Mesothelial cell of epicardium (in vitro differentiated cells): Measurements from ENCODE around the gene EIF6. TPM values are rescaled to one million over a fixed set of nuclear protein-coding genes. Genes with fewer than 3 reads are reported as not detected.

Experiments used
- DNase-seq, 2 experiments: peaks; one replicate each; pipeline ENCODE4 v3.0.0; 2021; ENCODE audit warnings: low spot score in 2 of 2; ENCODE audit not compliant: unreplicated experiment in 2 of 2
- H3K27ac Mint-ChIP-seq: 2 replicates; pipeline ENCODE4 v1.8.0; 2021; ENCODE audit warnings: mixed read lengths
- H3K27me3 Mint-ChIP-seq: 2 replicates; pipeline ENCODE4 v1.8.0; 2021; ENCODE audit warnings: low read depth, mixed read lengths
- H3K36me3 Mint-ChIP-seq: 2 replicates; pipeline ENCODE4 v1.8.0; 2021; ENCODE audit warnings: mixed read lengths
- H3K4me1 Mint-ChIP-seq: 2 replicates; pipeline ENCODE4 v1.8.0; 2021; ENCODE audit warnings: mixed read lengths
- H3K4me3 Mint-ChIP-seq: 2 replicates; pipeline ENCODE4 v1.8.0; 2021; ENCODE audit warnings: mild to moderate bottlenecking, moderate library complexity, mixed read lengths
- H3K9me3 Mint-ChIP-seq: 2 replicates; pipeline ENCODE4 v1.8.0; 2021; ENCODE audit warnings: mixed read lengths
- CTCF ChIP-seq: fragments of 200-600 bp; sonication (generic); IDR thresholded peaks from one replicate; pipeline ENCODE4 v1.5.0; 2021; ENCODE audit warnings: antibody characterized with exemption; ENCODE audit not compliant: unreplicated experiment
- total RNA-seq: library from RNA; stranded (reverse); gene quantifications from 3 replicates; pipeline ENCODE4 v1.2.1, GENCODE V29; 2021

Gene EIF6
- total RNA-seq, 1 donor from 2014 or later = 107 TPM

- Mint-ChIP-seq H3K27ac (no peak overlapping the region), H3K4me3 (peak overlapping the region; percentile 96), H3K4me1 (peaks cover 23% of the 10 kb centered on the region), H3K9me3 (no peaks in the 10 kb centered on the region), H3K36me3 (peaks cover 4% of the 10 kb centered on the region), H3K27me3 (no peaks in the 10 kb centered on the region)
- DNase-seq = no peak
- TF ChIP-seq CTCF = no peak
Observed at GRCh38 chr20:35286077-35286898, 1.7 kb upstream of the EIF6 start.

- Mint-ChIP-seq H3K27ac (no peak overlapping the region), H3K9me3 (no peaks in the 10 kb centered on the region), H3K4me1 (peaks cover 23% of the 10 kb centered on the region), H3K4me3 (peak overlapping the region; percentile 96), H3K36me3 (peaks cover 4% of the 10 kb centered on the region), H3K27me3 (no peaks in the 10 kb centered on the region)
- DNase-seq = no peak
- no peak for TF ChIP-seq CTCF
Observed at GRCh38 chr20:35285806-35286076, 1.2 kb upstream of the EIF6 start.

- H3K36me3 Mint-ChIP-seq = peaks cover 7% of the 10 kb centered on the region
- H3K4me1 Mint-ChIP-seq = peaks cover 23% of the 10 kb centered on the region
- no peaks in the 10 kb centered on the region for H3K27me3 Mint-ChIP-seq
- no peaks in the 10 kb centered on the region for H3K9me3 Mint-ChIP-seq
- DNase-seq = no peak
- peak overlapping the region; percentile 95 for H3K27ac Mint-ChIP-seq
- TF ChIP-seq CTCF = no peak
- H3K4me3 Mint-ChIP-seq = peak overlapping the region; percentile 96
Observed at GRCh38 chr20:35284992-35285805, 627 bp upstream of the EIF6 start.

DNA sequence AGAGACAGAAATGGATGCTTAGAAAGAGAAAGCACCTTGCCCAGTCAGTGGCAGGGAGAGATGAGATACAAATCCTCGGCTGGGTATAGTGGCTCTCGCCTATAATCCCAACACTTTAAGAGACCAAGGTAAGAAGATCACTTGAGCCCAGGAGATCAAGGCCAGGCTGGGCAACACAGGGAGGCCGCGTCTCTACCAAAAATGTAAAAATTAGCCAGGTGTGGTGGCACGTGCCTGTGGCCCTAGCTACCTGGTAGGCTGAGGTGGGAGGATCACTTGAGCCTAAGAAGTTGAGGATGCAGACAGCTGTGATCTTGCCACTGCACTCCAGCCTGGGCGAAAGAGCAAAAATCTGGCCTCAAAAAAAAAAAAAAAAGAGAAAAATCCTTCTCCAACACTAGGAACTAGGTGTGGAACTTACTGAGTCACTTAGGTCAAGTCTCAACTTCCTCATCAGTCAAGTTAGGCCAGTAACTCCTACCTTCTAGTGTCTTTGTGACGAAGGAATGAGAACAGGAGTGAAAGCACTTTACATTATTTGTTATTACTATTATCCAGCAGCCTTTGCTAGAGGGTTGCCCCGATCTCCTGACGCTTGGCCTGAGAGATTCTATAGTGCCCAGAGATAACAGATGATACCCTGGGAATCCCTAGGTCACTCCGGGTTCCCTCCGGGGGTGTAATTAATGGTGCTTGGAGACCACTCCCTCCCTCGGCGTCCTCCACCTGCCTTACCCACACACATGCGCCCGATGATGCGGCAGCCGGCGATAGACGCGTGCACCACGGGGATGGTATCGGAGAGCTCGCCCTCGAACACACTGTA lies 918 bp downstream of the EIF6 start:
- Mint-ChIP-seq H3K27ac (peak overlapping the region; percentile 95), H3K27me3 (no peaks in the 10 kb centered on the region), H3K4me1 (peaks cover 23% of the 10 kb centered on the region), H3K4me3 (peak overlapping the region; percentile 96), H3K36me3 (peaks cover 14% of the 10 kb centered on the region), H3K9me3 (no peaks in the 10 kb centered on the region)
- no peak for DNase-seq
- TF ChIP-seq CTCF = no peak

DNA sequence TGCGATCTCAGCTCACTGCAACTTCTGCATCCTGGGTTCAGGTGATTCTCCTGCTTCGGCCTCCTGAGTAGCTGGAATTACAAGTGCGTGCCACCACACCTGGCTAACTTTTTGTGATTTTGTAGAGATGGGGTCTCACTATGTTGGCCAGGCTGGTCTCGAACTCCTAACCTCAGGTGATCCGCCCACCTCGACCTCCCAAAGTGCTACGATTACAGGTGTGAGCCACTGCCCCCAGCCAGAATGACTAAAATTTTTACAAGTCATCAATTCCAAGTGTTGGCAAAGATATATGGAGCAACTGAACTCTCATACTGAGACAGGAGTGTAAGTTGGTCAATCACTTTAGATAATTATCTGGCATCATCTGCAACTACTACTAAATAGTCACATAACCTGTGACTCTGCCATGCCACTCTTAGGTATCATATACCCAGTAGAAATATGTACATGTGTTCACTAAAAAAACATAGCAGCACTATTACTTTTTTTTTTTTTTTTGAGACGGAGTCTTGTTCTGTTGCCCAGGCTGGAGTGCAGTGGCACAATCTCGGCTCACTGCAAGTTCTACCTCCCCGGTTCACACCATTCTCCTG lies 3.0 kb downstream of the EIF6 start:
- Mint-ChIP-seq H3K27me3 (no peaks in the 10 kb centered on the region), H3K4me3 (no peak overlapping the region), H3K36me3 (peaks cover 14% of the 10 kb centered on the region)

More for the DNA sequence above, 3.0 kb downstream of the EIF6 start:
- no peak for TF ChIP-seq CTCF
- Mint-ChIP-seq H3K27ac (no peak overlapping the region), H3K9me3 (no peaks in the 10 kb centered on the region), H3K4me1 (peaks cover 28% of the 10 kb centered on the region)
- DNase-seq = no peak
